Smooth muscle cell (in vitro differentiated cells): ENCODE measurements around the gene PRKN. TPM values are rescaled to one million over a fixed set of nuclear protein-coding genes. Genes with fewer than 3 reads are reported as not detected.

Source experiments
- DNase-seq: peaks from one replicate; lab custom pipeline; 2025; ENCODE audit not compliant: unreplicated experiment; lab: John Stamatoyannopoulos, UW
- H2AFZ ChIP-seq: fragments of 200-600 bp; sonication (generic); 2 replicates; pipeline ENCODE4 v1.6.0; 2016; ENCODE audit warnings: antibody characterized with exemption, low read depth, mild to moderate bottlenecking
- H3F3A ChIP-seq: fragments of 200-600 bp; sonication (generic); 2 replicates; pipeline ENCODE4 v1.6.0; 2017; ENCODE audit warnings: antibody characterized with exemption, low read depth
- H3K27ac ChIP-seq: fragments of 200-600 bp; sonication (generic); 2 replicates; pipeline ENCODE4 v1.5.1; 2016; ENCODE audit warnings: low read depth, mild to moderate bottlenecking
- H3K27me3 ChIP-seq: fragments of 200-600 bp; sonication (generic); 2 replicates; pipeline ENCODE4 v1.6.1; 2016; ENCODE audit warnings: low read depth, mild to moderate bottlenecking
- H3K36me3 ChIP-seq: fragments of 200-600 bp; sonication (generic); 2 replicates; pipeline ENCODE4 v1.5.1; 2016; ENCODE audit warnings: low read depth
- H3K4me1 ChIP-seq: fragments of 200-600 bp; sonication (generic); 2 replicates; pipeline ENCODE4 v1.5.1; 2016; ENCODE audit warnings: low read depth
- H3K4me2 ChIP-seq: fragments of 200-600 bp; sonication (generic); 2 replicates; pipeline ENCODE4 v1.6.0; 2016; ENCODE audit warnings: mild to moderate bottlenecking
- H3K4me3 ChIP-seq: fragments of 200-600 bp; sonication (generic); 2 replicates; pipeline ENCODE4 v1.5.1; 2016; ENCODE audit warnings: mild to moderate bottlenecking
- H3K79me2 ChIP-seq: fragments of 200-600 bp; sonication (generic); 2 replicates; pipeline ENCODE4 v1.6.0; 2016; ENCODE audit warnings: low read depth, mild to moderate bottlenecking
- H3K9ac ChIP-seq: fragments of 200-600 bp; sonication (generic); 2 replicates; pipeline ENCODE4 v1.6.0; 2016; ENCODE audit warnings: low read depth
- H3K9me3 ChIP-seq: fragments of 200-600 bp; sonication (generic); replicated peaks from 2 replicates; pipeline ENCODE4 v1.5.1; 2016; ENCODE audit warnings: low read depth
- H4K20me1 ChIP-seq: fragments of 200-600 bp; sonication (generic); 2 replicates; pipeline ENCODE4 v1.6.0; 2016; ENCODE audit warnings: low read depth
- CTCF ChIP-seq: fragments of 200-600 bp; sonication (generic); IDR thresholded peaks from 2 replicates; pipeline ENCODE4 v1.5.1; 2017; ENCODE audit warnings: borderline replicate concordance, mild to moderate bottlenecking, antibody characterized with exemption; ENCODE audit not compliant: insufficient read depth, poor library complexity, severe bottlenecking
- WGBS: methylation state at CpG from one replicate; pipeline ENCODE4 v1.1.7; 2016; ENCODE audit warnings: low lambda C conversion rate; 5-methylcytosine and 5-hydroxymethylcytosine counted together
- polyA plus RNA-seq: library from polyadenylated mRNA; unstranded; fragments of >200 nt; fragmentation: Nextera tagmentation; extraction: Ambion mirVana; gene quantifications from 2 replicates; pipeline ENCODE4 v1.2.1, GENCODE V29; 2016
- total RNA-seq: library from RNA; depleted of rRNA; stranded (reverse); fragments of >200 nt; gene quantifications from 2 replicates; pipeline ENCODE4 v1.2.3, GENCODE V29; 2014

PRKN gene
- total and polyA plus RNA-seq, 2 experiments from 2014 or later: 0.81 to 5.1 TPM

DNA sequence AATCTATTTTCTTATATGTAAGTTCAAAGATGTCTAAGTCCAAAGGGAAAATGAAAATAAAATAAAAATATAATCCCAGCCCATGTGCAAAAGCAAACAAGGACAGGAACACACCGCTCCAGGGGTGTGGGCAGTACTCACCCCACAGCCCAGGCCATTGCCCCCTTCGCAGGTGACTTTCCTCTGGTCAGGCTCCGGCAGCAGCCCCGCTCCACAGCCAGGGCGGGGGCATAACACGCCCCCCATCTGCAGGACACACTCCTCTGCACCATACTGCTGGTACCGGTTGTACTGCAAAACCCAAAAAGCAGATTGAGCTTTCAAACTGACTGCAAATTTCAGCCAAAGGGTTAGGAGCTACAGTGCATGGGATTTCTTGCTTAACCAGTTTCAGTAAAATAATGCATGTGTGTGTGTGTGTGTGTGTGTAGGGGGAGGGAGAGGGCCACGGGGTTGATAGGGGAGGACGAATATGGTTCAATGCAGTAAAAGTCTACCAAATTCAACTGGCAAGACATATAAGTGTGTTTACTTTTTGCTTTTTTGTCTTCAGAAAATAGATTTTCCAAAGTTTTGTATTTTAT lies 1178.8 kb downstream of the PRKN start:
- Histone ChIP-seq H3K4me3 (no peak overlapping the region), H3K27me3 (no peaks in the 10 kb centered on the region), H3K4me2 (no peak overlapping the region), H3K9me3 (no peaks in the 10 kb centered on the region), H2AFZ (no peak overlapping the region), H3K27ac (no peak overlapping the region), H3K4me1 (no peaks in the 10 kb centered on the region), H4K20me1 (no peaks in the 10 kb centered on the region), H3K36me3 (no peaks in the 10 kb centered on the region), H3K9ac (no peak overlapping the region), H3K79me2 (no peaks in the 10 kb centered on the region), H3F3A (no peaks in the 10 kb centered on the region)
- TF ChIP-seq CTCF: no peak
- no peak for DNase-seq
- 85% methylated on average over 9 of the region's 9 CpGs for WGBS

DNA sequence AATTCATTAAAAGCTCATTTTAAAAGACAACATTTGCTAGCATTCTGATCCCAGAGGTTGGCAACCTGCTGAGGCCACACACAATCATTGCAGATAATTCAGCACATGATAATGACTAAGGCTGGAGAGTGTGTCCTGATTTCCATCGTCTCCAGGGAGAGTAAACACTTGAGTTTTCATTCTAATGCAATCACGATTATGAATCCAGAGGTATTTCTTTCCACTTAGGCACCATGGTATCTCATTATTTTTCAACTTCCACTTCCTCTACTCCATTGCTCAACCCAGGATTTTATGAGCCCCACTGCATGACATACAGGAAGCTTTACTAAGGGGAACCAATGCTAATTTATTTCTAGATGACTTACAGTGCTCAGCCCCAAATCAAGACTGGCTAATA lies 1179.9 kb downstream of the PRKN start:
- Histone ChIP-seq H3K4me3 (no peak overlapping the region), H3K4me2 (no peak overlapping the region), H3F3A (no peaks in the 10 kb centered on the region), H2AFZ (no peak overlapping the region), H3K9ac (no peak overlapping the region), H3K36me3 (no peaks in the 10 kb centered on the region), H3K9me3 (no peaks in the 10 kb centered on the region), H4K20me1 (no peaks in the 10 kb centered on the region), H3K4me1 (no peaks in the 10 kb centered on the region), H3K79me2 (no peaks in the 10 kb centered on the region), H3K27me3 (no peaks in the 10 kb centered on the region), H3K27ac (no peak overlapping the region)
- no peak for DNase-seq
- 59% methylated on average over 2 of the region's 2 CpGs for WGBS
- no peak for TF ChIP-seq CTCF

DNA sequence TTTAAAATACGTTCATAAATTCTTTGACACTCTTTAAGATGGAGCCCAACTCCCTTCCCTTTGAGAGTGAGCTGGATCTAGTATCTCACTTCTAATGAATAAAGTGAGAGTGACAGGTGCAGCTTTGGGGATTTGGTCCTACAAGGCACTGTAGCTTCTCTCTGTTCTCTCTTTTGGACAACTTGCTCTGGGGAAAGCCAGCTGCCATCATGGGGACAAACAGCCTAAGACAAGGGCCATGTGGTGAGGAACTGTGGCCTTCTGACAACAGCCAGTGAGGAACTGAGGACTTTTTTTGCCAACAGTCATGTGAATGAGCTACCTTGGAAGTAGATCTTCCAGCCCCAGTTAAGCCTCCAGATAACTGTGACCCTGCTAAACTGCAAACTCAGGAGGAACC lies 1180.9 kb downstream of the PRKN start:
- Histone ChIP-seq H3K36me3 (no peaks in the 10 kb centered on the region), H3K4me1 (no peaks in the 10 kb centered on the region), H3K9ac (no peak overlapping the region), H4K20me1 (no peaks in the 10 kb centered on the region), H3K4me2 (no peak overlapping the region), H3K27ac (no peak overlapping the region), H3F3A (no peaks in the 10 kb centered on the region), H3K9me3 (no peaks in the 10 kb centered on the region), H3K79me2 (no peaks in the 10 kb centered on the region), H2AFZ (no peak overlapping the region), H3K27me3 (no peaks in the 10 kb centered on the region), H3K4me3 (no peak overlapping the region)
- WGBS: 87% methylated on average over 1 of the region's 1 CpG
- DNase-seq: no peak
- no peak for TF ChIP-seq CTCF

DNA sequence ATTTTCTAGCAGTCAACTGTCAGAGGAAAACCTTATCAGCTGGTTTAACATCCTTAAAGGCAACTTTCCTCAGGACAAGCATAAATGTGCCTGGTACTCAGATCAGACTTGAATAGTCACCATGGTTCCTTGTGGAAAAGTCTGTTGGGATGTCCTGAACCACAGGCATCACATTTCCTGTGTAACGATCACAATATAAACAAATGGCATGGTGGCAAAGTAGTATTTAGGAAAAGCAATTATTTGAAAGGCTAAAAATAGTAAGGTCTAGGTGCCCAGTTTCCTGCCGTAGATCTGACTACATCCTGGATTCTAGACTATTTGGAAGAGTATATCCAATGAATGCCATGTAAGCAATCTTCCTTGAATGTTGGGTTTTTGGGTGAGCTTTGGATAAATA lies 1181.8 kb downstream of the PRKN start:
- Histone ChIP-seq H2AFZ (no peak overlapping the region), H3K79me2 (no peaks in the 10 kb centered on the region), H3F3A (no peaks in the 10 kb centered on the region), H3K4me3 (no peak overlapping the region), H3K27me3 (no peaks in the 10 kb centered on the region), H4K20me1 (no peaks in the 10 kb centered on the region), H3K9me3 (no peaks in the 10 kb centered on the region), H3K4me2 (peak overlapping the region; percentile 1), H3K9ac (no peak overlapping the region), H3K4me1 (no peaks in the 10 kb centered on the region), H3K27ac (no peak overlapping the region), H3K36me3 (no peaks in the 10 kb centered on the region)
- no peak for TF ChIP-seq CTCF
- WGBS: 45% methylated on average over 2 of the region's 2 CpGs
- DNase-seq: no peak
